GM19452 (cell line): ENCODE measurements around the gene SLC9A5.

Source experiments
- ATAC-seq: cut with Tn5 transposase; IDR thresholded peaks from one replicate; pipeline ENCODE4 v1.9.1; 2021; ENCODE audit not compliant: unreplicated experiment

The SLC9A5 gene

GRCh38 chr16:67280090-67281015 lies 31.6 kb downstream of the SLC9A5 start:
- ATAC-seq: no peak

- no peak for ATAC-seq
These were observed 33.0 kb downstream of the SLC9A5 start for GRCh38 chr16:67281536-67282446.

GRCh38 chr16:67282447-67282805 lies 33.6 kb downstream of the SLC9A5 start:
- no peak for ATAC-seq

GRCh38 chr16:67283039-67283825 lies 34.5 kb downstream of the SLC9A5 start:
- ATAC-seq: no peak

GRCh38 chr16:67283826-67284555 lies 35.2 kb downstream of the SLC9A5 start:
- no peak for ATAC-seq

GRCh38 chr16:67284699-67285646 lies 36.2 kb downstream of the SLC9A5 start:
- no peak for ATAC-seq

- no peak for ATAC-seq
These were observed 37.9 kb downstream of the SLC9A5 start for GRCh38 chr16:67286441-67287235.

GRCh38 chr16:67287960-67288359 lies 39.2 kb downstream of the SLC9A5 start:
- ATAC-seq: no peak

GRCh38 chr16:67291461-67291860 lies 42.7 kb downstream of the SLC9A5 start:
- no peak for ATAC-seq

GRCh38 chr16:67294171-67294757 lies 45.5 kb downstream of the SLC9A5 start:
- ATAC-seq: no peak

GRCh38 chr16:67294938-67295361 lies 46.2 kb downstream of the SLC9A5 start:
- ATAC-seq: no peak

GRCh38 chr16:67296420-67296819 lies 47.6 kb downstream of the SLC9A5 start:
- ATAC-seq: no peak

GRCh38 chr16:67298277-67298676 lies 49.5 kb downstream of the SLC9A5 start:
- no peak for ATAC-seq

GRCh38 chr16:67299269-67299668 lies 50.5 kb downstream of the SLC9A5 start:
- ATAC-seq: no peak

GRCh38 chr16:67301080-67301782 lies 52.5 kb downstream of the SLC9A5 start:
- no peak for ATAC-seq

- ATAC-seq: no peak
These were observed 53.3 kb downstream of the SLC9A5 start for GRCh38 chr16:67302076-67302475.

- no peak for ATAC-seq
These were observed 54.2 kb downstream of the SLC9A5 start for GRCh38 chr16:67302970-67303369.
